Lower leg skin (tissue), 4 donors: ENCODE data around the gene PPP2R2B. TPM values are rescaled to one million over a fixed set of nuclear protein-coding genes. Genes with fewer than 3 reads are reported as not detected.

ENCODE experiments used
- DNase-seq, 2 donors: peaks; one replicate each; pipeline ENCODE4 v3.0.0-alpha.2; 2019; ENCODE audit warnings: low spot score in 2 of 2
- H3K4me3 ChIP-seq: fragments of 200-600 bp; sonication (generic); 2 replicates; pipeline ENCODE4 v1.5.1; 2017; ENCODE audit warnings: mild to moderate bottlenecking, low read depth; ENCODE audit not compliant: poor library complexity, severe bottlenecking
- CTCF ChIP-seq, 3 donors: fragments of 450-650 bp; IDR thresholded peaks; one replicate each; pipeline ENCODE4 v1.5.1; 2016; ENCODE audit warnings: antibody characterized with exemption in 3 of 3, mild to moderate bottlenecking in 3 of 3, moderate library complexity in 2 of 3
- POLR2A ChIP-seq, 2 donors: fragments of 450-650 bp; IDR thresholded peaks; one replicate each; pipeline ENCODE4 v1.6.1; 2016 to 2017; ENCODE audit warnings: antibody characterized with exemption in 2 of 2, mild to moderate bottlenecking in 1 of 2, moderate library complexity in 1 of 2
- WGBS, 2 donors: methylation state at CpG; one replicate each; pipeline ENCODE4 v1.1.5; 2018; 5-methylcytosine and 5-hydroxymethylcytosine counted together
- intact Hi-C: fragments of 100-400 bp; cut with DNase I; formaldehyde crosslinking; loops from one replicate; pipeline ENCODE4 v1.15.0; 2023; ENCODE audit warnings: low total_unique reads
- total RNA-seq, 4 donors: library from RNA; depleted of rRNA; stranded (reverse); fragments of >200 nt; gene quantifications; one replicate each; pipeline ENCODE4 v1.1.0, GENCODE V29; 2016

The PPP2R2B gene
- total RNA-seq, 4 donors from 2014 or later, result 3.7 to 8.4 (median 4.5) TPM

- no peak for DNase-seq
- intact Hi-C loops, result no loop called here
- no peak for TF ChIP-seq CTCF (IDR thresholded peaks at IDR 0.05)
- no peak for TF ChIP-seq POLR2A (IDR thresholded peaks at IDR 0.05)
- H3K4me3 ChIP-seq, result no peak overlapping the region
- 83 to 87% methylated on average over 4 of the region's 4 CpGs for WGBS, 2 donors
Observed at GRCh38 chr5:146796144-146796543, 82.4 kb downstream of the PPP2R2B start.

GRCh38 chr5:146794326-146795029, 84.1 kb downstream of the PPP2R2B start:
- 67 to 76% methylated on average over 1 of the region's 1 CpG for WGBS, 2 donors
- H3K4me3 ChIP-seq, result no peak overlapping the region
- DNase-seq, result no peak
- TF ChIP-seq CTCF (IDR thresholded peaks at IDR 0.05) (no peak), POLR2A (IDR thresholded peaks at IDR 0.05) (no peak)
- intact Hi-C loops, result no loop called here

- 75 to 83% methylated on average over 1 of the region's 1 CpG for WGBS, 2 donors
- TF ChIP-seq POLR2A (IDR thresholded peaks at IDR 0.05), result no peak
- no peak for TF ChIP-seq CTCF (IDR thresholded peaks at IDR 0.05)
- DNase-seq, result no peak
- intact Hi-C loops, result no loop called here
- no peak overlapping the region for H3K4me3 ChIP-seq
Observed at GRCh38 chr5:146793709-146794108, 84.8 kb downstream of the PPP2R2B start.

- DNase-seq, result no peak
- H3K4me3 ChIP-seq, result no peak overlapping the region
- no peak for TF ChIP-seq POLR2A (IDR thresholded peaks at IDR 0.05)
- intact Hi-C loops, result no loop called here
Observed at GRCh38 chr5:146791471-146791870, 87.1 kb downstream of the PPP2R2B start.

GRCh38 chr5:146789712-146790653, 88.6 kb downstream of the PPP2R2B start:
- DNase-seq, result no peak
- no peak for TF ChIP-seq CTCF (IDR thresholded peaks at IDR 0.05)
- no peak for TF ChIP-seq POLR2A (IDR thresholded peaks at IDR 0.05)
- WGBS, 2 donors, result 80 to 83% methylated on average over 6 of the region's 6 CpGs
- H3K4me3 ChIP-seq, result no peak overlapping the region
- intact Hi-C loops, result no loop called here

- intact Hi-C loops, result no loop called here
- no peak overlapping the region for H3K4me3 ChIP-seq
- no peak for DNase-seq
- 32 to 42% methylated on average over 2 of the region's 2 CpGs for WGBS, 2 donors
- TF ChIP-seq POLR2A (IDR thresholded peaks at IDR 0.05) (no peak), CTCF (IDR thresholded peaks at IDR 0.05) (no peak)
Observed at GRCh38 chr5:146788898-146789297, 89.7 kb downstream of the PPP2R2B start.
